HG03045 (cell line): Measurements from ENCODE around the gene FCER1G.

Experiments used
- ATAC-seq: cut with Tn5 transposase; IDR thresholded peaks from one replicate; pipeline ENCODE4 v1.9.1; 2021; ENCODE audit warnings: mild to moderate bottlenecking, moderate library complexity; ENCODE audit not compliant: unreplicated experiment

Gene FCER1G

GRCh38 chr1:161215076-161215475 is at the start of gene FCER1G:
TSS of gene FCER1G (plus strand) at chr1:161215295. CDS start at chr1:161215322, 27 bp downstream.
- ATAC-seq: no peak

GRCh38 chr1:161165742-161166668 is 49.1 kb upstream of the FCER1G start, which contains the start of gene PPOX:
TSS of gene PPOX (plus strand) at chr1:161166426. CDS start at chr1:161166848, 422 bp downstream.
- peak; percentile 93 for ATAC-seq

- ATAC-seq: no peak
Observed at GRCh38 chr1:161166669-161167548, 48.2 kb upstream of the FCER1G start.

- no peak for ATAC-seq
Observed at GRCh38 chr1:161168906-161169305, 46.2 kb upstream of the FCER1G start.

- no peak for ATAC-seq
Observed at GRCh38 chr1:161171191-161171590, 43.9 kb upstream of the FCER1G start.

GRCh38 chr1:161171696-161172095 is 43.4 kb upstream of the FCER1G start:
- no peak for ATAC-seq

GRCh38 chr1:161172349-161172748 is 42.7 kb upstream of the FCER1G start:
- no peak for ATAC-seq

- ATAC-seq: no peak
Observed at GRCh38 chr1:161172776-161173376, 42.2 kb upstream of the FCER1G start.

GRCh38 chr1:161173711-161174110 is 41.4 kb upstream of the FCER1G start:
- no peak for ATAC-seq

GRCh38 chr1:161174911-161175310 is 40.2 kb upstream of the FCER1G start:
- ATAC-seq: no peak

GRCh38 chr1:161175771-161176453 is 39.2 kb upstream of the FCER1G start:
- no peak for ATAC-seq

GRCh38 chr1:161176468-161177111 is 38.5 kb upstream of the FCER1G start:
- ATAC-seq: no peak

- peak; percentile 87 for ATAC-seq
Observed at GRCh38 chr1:161177112-161177935, 37.8 kb upstream of the FCER1G start, which contains the start of gene B4GALT3. TSS of gene B4GALT3 (minus strand) at chr1:161177507. CDS start at chr1:161176060, 1,447 bp downstream.

GRCh38 chr1:161177936-161178244 is 37.2 kb upstream of the FCER1G start:
- ATAC-seq: no peak

- no peak for ATAC-seq
Observed at GRCh38 chr1:161179698-161180097, 35.4 kb upstream of the FCER1G start.

GRCh38 chr1:161180639-161181038 is 34.5 kb upstream of the FCER1G start:
- no peak for ATAC-seq

GRCh38 chr1:161182214-161182613 is 32.9 kb upstream of the FCER1G start:
- ATAC-seq: peak; percentile 34

GRCh38 chr1:161185282-161185682 is 29.8 kb upstream of the FCER1G start:
- ATAC-seq: peak; percentile 73

- ATAC-seq: peak; percentile 16
Observed at GRCh38 chr1:161185732-161186311, 29.3 kb upstream of the FCER1G start.
